Right lung (tissue), 5 donors: Measurements from ENCODE around the gene CYP2A7. TPM values are rescaled to one million over a fixed set of nuclear protein-coding genes. Genes with fewer than 3 reads are reported as not detected.
"Not testable (repeated sequence)": the region's sequence is repeated elsewhere in the genome, so short reads cannot be mapped to it uniquely, and the experiment has no call there.

Experiments
- DNase-seq, 2 donors: peaks; one replicate each; pipeline ENCODE4 v3.0.0-alpha.2; 2013
- polyA plus RNA-seq, 5 donors: library from polyadenylated mRNA; unstranded; fragments of 120-200 nt; gene quantifications; one replicate each; pipeline versions ENCODE4 v1.2.1 to v1.2.3, GENCODE V29; 2013; ENCODE audit warnings: inconsistent platforms in 1 of 5, low replicate concordance in 1 of 5; ENCODE audit not compliant: insufficient read length in 5 of 5, insufficient read depth in 1 of 5

CYP2A7 gene
- polyA plus RNA-seq, 5 donors: 0.14 to 0.39 (median 0.17) TPM; not detected in 1

DNA sequence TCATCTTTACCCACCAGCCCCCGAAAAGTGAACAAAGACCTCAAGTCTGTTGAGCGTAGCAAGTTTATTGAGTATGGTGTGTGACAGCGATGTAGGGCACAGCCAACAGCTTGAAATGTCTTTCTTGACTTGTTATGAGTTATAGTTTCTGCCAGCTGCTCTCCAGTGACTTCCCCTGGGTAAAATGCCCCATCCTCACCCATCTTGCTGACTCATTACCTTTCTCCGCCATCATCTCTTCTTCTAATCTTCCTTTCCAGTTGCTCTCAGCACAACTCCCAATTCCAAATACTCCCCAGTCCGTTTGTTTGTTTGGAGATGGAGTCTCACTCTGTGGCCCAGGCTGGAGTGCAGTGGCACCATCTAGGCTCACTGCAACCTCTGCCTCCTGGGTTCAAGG, 18.5 kb upstream of the CYP2A7 start:
- not testable (repeated sequence) for DNase-seq

DNA sequence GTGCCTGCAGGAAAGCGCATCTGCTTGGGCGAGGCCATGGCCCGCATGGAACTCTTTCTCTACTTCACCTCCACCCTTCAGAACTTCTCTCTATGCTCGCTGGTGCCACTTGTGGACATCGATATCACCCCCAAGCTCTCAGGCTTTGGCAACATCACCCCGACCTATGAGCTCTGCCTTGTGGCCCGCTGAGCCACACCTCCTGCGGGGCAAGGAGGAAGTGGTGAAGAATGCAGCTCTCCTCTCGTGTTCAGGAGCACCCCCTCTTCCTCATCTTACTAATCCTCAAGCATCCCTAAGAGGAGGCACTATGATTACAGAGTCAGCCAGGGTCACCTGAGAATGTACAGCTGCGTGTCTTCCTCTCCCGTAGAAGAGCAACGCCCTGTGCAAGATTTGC, 17.9 kb upstream of the CYP2A7 start:
- not testable (repeated sequence) for DNase-seq

GRCh38 chr19:40896843-40897789, 15.1 kb upstream of the CYP2A7 start:
- not testable (repeated sequence) for DNase-seq

- DNase-seq: no peak
Observed at GRCh38 chr19:40896418-40896796, 14.4 kb upstream of the CYP2A7 start.

- no peak for DNase-seq
Observed at GRCh38 chr19:40893112-40893511, 11.1 kb upstream of the CYP2A7 start.

GRCh38 chr19:40889366-40889765, 7.3 kb upstream of the CYP2A7 start:
- DNase-seq: no peak

DNA sequence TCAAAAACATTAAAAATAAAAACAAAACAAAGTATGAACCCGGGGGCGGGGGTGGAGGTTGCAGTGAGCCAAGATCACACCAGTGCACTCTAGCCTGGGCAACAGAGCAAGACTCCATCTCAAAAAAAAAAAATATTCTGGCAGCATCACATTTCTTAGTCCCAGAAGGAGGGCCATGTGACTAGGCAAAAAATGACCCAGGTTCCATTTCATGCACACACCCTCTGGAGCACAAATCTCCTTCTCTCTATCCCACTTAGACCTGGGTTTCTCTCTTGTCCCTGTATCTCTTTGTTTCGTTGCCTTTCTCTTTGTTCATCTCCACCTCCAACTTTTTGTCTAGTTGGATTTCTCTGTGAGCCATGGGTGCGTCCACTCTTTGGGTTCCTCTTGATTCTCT, 6.2 kb upstream of the CYP2A7 start:
- DNase-seq: no peak

DNA sequence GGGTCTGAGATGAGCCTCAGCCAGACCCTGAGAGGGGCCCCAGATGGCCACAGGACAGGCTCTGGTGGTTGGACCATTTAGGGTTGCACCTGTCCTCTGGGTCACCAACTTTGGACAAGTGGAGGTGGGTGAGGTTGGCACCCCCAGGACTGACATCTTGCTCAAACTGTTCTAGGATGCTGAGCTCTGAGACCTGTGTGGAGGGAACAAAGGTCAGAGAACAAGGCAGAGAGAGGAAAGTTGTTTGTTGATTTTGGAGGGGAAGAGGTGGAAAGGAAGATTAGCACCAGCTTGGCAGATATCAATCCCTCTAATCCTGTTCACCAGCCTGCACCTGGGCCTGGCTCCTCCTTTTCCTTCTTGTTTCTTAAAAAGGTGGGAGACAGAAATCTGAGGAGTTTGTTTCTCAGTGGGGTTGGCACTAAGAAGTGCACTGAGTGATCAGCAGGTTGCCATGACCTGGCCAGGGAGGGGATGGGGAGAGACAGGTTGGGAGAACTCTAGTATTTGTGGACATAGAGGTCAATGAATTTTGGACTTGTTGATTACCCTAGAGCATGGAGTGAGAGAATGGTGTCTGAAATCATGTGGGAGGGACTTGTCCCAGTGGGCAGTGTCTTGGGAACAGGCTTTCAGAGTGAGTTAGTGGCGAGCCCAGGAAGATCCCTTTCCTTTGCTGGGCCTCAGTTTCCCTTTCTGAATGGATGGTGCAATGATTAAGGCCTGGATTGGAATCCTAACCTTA, 2.3 kb upstream of the CYP2A7 start:
- DNase-seq: not testable (repeated sequence)

- not testable (repeated sequence) for DNase-seq
Observed at GRCh38 chr19:40879349-40879748, 2.7 kb downstream of the CYP2A7 start.

DNA sequence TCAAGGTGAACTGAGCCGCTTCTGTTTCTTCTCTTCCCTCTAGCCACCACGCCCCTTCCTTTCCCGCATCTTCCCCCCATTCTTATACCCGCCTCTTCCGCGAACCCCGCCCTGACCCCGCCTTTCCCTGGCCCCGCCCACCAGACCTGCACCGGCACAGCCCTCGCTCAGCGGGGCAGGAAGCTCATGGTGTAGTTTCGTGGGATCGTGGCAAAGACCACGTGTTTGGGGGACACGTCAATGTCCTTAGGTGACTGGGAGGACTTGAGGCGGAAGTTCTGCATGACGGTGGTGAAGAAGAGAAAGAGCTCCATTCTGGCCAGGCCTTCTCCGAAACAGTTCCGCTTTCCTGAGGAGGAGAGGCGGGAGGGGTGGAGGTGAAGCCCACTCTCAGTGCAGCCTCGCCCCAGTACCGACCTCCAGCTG, 6.5 kb downstream of the CYP2A7 start:
- DNase-seq: peak in 1 of 2 donors; percentile 30

DNA sequence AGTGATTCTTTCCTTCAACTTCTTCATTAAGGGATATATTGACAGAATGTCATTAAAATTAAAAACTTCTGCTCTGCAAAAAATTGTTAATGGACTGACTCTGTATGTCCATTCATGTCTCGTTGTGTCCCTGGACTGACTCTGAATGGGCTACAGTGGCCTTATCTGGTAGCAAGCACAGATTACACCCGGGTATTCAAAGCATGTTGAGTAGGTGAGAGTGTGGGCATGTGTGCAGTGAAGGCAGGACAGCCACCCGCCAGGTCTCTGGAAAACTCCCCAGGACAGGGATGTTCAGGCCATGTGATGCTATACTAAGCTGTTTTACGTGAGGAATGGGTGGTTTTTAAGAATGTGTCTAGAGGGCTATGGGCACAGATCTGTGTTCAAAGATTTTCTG, 7.2 kb downstream of the CYP2A7 start:
- not testable (repeated sequence) for DNase-seq

GRCh38 chr19:40873873-40874272, 8.2 kb downstream of the CYP2A7 start:
- DNase-seq: not testable (repeated sequence)

DNA sequence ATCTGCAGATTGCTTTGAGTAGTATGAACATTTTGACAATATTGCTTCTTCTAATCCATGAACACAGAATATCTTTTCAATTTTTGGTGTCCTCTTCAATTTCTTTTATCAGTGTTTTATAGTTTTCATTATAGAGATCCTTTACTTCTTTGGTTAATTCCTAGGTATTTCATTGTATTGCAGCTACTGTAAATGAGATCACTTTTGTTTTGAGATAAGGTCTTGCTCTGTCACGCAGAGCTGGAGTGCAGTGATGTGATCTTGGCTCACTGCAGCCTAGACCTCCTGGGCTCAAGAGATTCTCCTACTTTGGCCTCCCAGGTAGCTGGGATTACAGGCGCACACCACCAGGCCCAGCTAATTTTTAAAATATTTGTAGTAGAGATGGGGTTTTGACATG, 9.8 kb downstream of the CYP2A7 start:
- no peak for DNase-seq

GRCh38 chr19:40867701-40868100, 14.3 kb downstream of the CYP2A7 start:
- DNase-seq: no peak

DNA sequence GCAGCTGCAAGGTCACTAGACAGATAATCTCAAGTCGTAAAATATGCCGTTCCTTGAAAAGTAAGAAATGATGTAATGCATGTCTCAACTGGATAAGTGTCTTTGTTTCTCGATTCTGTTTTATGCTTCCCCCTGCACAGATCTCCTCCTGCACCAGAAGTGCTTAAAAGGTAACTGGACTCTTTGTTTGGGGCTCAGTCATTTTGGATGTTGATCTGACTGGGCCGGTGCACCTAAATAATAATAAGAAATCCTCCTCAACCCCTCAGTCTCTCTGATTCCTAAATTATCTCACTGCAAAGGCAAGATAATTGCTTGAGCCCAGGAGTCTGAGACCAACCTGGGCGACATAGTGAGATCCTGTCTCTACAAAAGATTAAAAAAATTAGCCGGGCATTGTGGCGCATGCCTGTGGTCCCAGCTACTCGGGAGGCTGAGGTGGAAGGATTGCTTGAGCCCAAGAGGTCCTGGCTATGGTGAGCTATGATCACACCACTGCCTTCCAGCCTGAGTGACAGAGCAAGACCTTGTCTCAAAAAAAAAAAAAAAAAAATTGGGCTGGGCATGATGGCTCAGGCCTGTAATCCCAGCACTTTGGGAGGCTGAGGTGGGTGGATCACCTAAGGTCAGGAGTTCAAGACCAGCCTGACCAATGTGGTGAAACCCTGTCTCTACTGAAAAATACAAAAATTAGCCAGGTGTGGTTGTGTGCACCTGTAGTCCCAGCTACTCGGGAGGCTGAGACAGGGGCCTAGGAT, 17.1 kb downstream of the CYP2A7 start:
- not testable (repeated sequence) for DNase-seq

- no peak for DNase-seq
Observed at GRCh38 chr19:40862785-40863184, 19.2 kb downstream of the CYP2A7 start.

DNA sequence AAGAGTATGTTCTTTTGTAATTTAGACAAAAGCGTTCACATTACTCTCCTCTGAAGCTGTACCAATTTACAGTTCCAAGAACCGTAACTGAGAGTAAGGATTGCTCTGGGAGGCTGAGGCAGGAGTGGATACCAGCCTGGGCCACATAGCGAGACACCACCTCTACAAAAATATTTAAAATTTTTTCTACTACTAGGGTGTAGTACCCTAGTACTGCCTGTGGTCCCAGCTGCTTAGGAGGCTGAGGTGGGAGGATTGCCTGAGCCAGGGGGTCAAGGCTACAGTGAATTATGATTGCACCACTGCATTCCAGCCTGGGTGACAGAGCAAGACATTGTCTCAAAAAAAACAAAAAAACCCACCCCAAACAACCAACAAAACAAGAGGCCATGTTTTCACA, 19.7 kb downstream of the CYP2A7 start:
- DNase-seq: no peak

DNA sequence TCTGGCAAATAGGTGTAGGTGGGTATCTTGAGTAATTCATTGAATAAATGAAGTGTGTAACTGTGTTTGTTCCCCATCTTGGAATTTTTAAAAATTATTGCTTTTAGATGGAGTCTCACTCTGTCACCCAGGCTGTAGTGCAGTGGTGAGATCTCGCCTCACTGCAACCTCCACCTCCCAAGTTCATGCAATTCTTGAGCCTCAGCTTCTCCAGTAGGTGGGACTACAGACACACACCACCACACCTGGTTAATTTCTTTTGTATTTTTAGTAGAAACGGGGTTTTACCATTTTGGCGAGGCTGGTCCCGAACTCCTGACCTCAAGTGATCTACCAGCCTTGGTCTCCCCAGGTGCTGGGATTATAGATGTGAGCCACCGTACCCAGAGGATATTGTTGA, 23.9 kb downstream of the CYP2A7 start:
- DNase-seq: no peak

DNA sequence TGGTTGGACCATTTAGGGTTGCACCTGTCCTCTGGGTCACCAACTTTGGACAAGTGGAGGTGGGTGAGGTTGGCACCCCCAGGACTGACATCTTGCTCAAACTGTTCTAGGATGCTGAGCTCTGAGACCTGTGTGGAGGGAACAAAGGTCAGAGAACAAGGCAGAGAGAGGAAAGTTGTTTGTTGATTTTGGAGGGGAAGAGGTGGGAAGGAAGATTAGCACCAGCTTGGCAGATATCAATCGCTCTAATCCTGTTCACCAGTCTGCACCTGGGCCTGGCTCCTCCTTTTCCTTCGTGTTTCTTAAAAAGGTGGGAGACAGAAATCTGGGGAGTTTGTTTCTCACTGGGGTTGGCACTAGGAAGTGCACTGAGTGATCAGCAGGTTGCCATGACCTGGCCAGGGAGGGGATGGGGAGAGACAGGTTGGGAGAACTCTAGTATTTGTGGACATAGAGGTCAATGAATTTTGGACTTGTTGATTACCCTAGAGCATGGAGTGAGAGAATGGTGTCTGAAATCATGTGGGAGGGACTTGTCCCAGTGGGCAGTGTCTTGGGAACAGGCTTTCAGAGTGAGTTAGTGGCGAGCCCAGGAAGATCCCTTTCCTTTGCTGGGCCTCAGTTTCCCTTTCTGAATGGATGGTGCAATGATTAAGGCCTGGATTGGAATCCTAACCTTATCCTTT, 29.4 kb downstream of the CYP2A7 start:
- not testable (repeated sequence) for DNase-seq

DNA sequence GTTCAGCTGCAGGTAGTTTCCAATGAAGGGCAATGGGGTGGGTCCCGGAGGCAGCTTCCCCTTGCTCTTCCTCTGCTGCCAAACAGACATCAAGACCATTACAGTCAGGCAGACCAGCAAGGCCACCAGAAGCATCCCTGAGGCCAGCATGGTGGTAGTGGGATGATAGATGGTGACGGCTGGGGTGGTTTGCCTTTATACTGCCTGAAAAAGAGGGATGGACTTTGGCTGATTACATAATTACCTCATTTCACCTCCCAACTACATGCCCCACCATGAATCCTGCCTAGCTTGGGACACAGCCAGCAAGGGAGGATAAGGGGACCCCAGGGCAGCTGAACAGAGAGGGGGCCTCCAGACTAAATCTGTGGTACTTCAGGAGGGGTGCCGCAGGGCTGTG, 31.8 kb downstream of the CYP2A7 start, which contains the start of gene CYP2A6:
TSS of gene CYP2A6 (minus strand) at position 171 of the 400 bp plus-strand sequence. CDS start at position 150, 21 bp downstream.
- not testable (repeated sequence) for DNase-seq

- DNase-seq: not testable (repeated sequence)
Observed at GRCh38 chr19:40846722-40847121, 35.3 kb downstream of the CYP2A7 start.
